ENCODE data around the gene MGST2.

The MGST2 gene

DNA sequence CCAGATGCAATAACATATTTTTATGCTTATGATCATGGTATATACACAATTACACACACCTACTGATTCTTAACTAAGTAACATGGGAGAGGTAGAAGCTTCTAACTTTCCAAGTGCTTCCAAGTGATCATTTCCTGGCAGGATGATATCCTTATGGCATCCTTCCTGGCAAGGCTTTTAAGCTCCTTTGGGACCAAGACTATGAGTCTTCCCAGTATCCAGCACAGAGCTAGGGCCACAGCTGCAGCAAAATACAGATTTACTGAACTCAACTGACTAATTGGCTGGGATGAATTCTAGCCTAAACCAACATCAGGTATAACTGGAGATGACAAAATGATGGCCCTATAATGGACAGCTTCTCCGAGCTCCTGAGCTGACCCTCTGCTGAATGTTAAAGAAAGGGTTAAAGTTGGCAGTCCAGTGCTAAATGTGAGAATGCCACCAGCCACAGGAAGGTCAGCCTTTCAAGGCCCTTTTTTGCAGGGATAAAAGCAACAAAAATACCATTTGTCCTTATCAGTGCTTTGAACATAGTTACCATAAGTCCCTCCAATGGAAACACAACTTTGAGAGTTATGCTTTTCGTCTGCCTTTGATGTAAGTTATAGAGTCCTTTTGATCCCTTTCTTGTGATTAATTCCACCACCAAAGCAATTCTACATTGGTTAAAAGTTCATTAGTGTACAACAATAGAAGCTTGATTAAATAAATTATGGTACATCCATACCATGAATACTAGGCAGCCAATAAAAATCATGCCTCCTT, 73.4 kb downstream of the MGST2 start:
- no peak for DNase-seq (ENCODE audit: low read depth in 2 of 2)

DNA sequence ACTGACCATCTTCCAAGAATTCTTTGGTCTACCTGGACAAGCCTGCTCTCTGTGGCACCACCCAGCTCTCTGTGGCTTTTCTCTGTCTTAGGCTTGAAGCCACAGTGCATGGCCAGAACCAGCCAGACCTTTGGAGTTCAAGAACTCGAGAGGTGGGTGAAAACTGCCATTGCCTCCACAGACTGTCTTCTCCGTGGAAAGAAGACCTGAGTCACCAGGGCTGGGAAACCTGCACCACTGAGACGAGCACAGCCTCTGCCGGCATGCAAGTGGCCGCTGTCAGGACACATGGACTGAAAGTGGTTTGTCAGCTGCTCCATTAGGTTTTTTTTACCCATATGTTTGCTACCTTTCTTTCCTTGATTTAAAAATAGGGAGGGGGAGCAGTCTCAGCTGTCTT, 74.5 kb downstream of the MGST2 start:
- DNase-seq (ENCODE audit: low read depth in 2 of 2), result no peak

DNA sequence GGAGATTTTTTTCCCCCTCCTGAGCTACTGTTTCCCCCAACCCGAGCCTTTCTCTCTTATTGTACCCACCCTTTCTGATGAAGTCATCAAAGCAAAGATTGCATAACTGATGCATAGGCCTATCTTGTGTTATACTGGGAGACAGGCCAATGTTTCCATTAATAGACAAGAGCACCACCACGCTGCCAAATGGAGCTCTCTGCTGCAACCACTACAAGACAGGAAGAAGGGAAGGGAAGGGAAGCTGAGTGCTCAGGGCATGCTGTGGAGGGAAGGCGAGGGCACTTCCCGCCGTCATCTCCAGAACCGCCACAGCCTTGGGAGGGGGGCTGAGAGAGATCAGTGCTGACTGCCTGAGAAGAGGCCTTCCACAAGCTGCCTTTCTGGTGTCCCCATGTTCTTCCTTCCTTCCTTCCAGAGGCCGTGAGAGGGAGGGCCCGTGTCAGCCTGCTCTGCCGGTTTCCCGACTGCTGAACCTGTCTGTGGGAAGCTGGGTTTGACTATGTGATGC, 75.0 kb downstream of the MGST2 start:
- no peak for DNase-seq (ENCODE audit: low read depth in 2 of 2)

GRCh38 chr4:139743027-139743426, 77.4 kb downstream of the MGST2 start:
- no peak for DNase-seq (ENCODE audit: low read depth in 2 of 2)

DNA sequence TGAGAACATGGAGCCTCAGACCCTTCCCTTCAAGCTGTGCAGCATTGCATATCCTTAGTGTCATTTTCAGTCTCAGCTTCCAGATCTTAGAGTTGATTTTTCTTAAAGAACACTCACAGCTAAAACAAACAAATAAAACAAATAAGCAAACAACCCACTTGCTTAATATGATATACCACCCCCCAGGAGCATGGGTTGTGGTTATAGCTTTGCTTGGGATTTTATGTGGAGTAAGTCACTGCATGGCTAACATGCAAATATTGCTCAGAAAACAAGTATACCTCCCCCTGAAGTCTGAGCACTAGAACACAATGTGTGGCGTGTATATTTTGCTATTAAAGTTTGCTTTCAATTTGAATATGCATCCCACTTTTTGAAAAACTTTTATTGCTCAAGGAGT, 78.6 kb downstream of the MGST2 start:
- no peak for DNase-seq (ENCODE audit: low read depth in 2 of 2)

DNA sequence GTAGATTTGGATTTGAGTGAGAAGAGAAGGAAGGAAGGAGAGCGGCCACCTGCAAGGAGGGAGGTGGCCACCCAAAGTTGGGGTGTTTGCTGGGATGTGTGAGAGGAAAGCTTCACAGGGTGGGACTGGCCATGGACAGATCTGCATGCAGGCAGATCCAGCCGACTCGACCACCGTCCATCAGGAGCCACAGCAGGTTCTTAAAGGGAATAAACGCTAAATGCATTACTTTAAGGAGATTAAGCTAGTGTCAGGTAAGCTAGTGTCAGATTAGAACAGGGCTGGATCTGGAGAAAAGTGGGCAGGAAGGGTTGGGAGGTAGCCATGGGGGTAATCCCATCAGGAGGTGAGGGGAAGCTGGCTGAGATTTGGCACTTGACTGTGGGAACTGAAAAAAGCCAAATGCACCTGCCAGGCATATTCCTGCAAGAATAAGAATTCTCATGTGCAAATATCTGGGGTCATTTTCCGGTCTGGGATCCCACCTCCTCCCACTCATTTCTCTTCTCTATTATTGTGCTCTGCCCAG, 79.6 kb downstream of the MGST2 start:
- no peak for DNase-seq (ENCODE audit: low read depth in 2 of 2)

DNA sequence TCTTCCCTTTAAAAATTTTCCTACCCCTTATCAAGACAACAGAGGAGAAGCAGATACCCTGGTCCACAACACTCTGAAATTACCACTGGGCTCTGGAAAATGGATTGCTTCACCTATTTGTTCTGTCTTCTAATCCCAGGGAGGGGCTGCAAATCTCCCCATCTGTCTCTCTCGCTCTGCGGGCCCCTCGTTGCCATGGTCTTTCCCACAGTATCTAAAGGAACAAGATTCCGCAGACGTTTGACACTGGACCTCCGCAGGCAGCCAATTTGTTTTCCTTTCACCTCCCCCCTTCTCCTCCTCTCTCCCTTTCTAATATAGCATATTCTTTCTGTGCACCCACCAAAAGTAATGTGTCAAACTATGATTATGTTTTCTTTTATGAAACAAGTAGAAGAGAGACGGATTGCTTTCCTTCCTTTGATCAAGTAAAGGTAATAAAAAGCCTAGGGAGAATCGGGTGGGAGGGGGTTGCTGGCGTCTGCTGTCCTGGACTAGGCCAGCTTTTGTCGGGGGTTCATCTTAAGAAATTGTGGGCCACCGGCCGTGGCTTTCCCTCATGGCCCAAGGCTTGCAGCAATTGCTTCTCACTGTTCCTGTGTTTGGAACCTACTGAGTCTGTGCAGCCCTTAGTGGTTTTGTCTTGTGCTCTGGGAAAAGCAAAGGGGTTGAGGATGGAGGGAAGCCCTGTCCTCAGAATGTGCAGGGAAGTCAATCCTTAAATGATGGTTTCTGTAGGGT, 81.0 kb downstream of the MGST2 start:
- no peak for DNase-seq (ENCODE audit: low read depth in 2 of 2)

GRCh38 chr4:139749338-139749737, 83.7 kb downstream of the MGST2 start:
- no peak for DNase-seq (ENCODE audit: low read depth in 2 of 2)

GRCh38 chr4:139749835-139750498, 84.3 kb downstream of the MGST2 start:
- no peak for DNase-seq (ENCODE audit: low read depth in 2 of 2)

- no peak for DNase-seq (ENCODE audit: low read depth in 2 of 2)
Observed at GRCh38 chr4:139753686-139754085, 88.1 kb downstream of the MGST2 start.

Data from stimulated activated CD8-positive, alpha-beta memory T cell treated with anti-CD3 and anti-CD28 coated beads, Interleukin-2, amount 100 ng/mL, for 1 hour (primary cell).